GM12878 (cell line): ENCODE measurements around the gene MAF. TPM values are rescaled to one million over a fixed set of nuclear protein-coding genes. Genes with fewer than 3 reads are reported as not detected.

Experiments used
- ATAC-seq: fragments of 200-7000 bp; cut with Tn5 transposase; 3 replicates; pipeline ENCODE4 v1.9.1; 2020; ENCODE audit warnings: mild to moderate bottlenecking, moderate library complexity
- BruUV-seq: library from RNA; stranded (reverse); fragments of 400-500 nt; replicated peaks from 2 replicates; lab custom pipeline; 2021; lab: Mats Ljungman, UMichigan
- CTCF ChIA-PET: fragments of 300-600 bp; sonication (Branson Sonifier 250); formaldehyde crosslinking; extraction: SDS; loops from one replicate; lab custom pipeline; 2021; ENCODE audit warnings: inconsistent platforms; lab: Yijun Ruan, JAX
- POLR2A ChIA-PET: fragments of 350-600 bp; formaldehyde crosslinking; extraction: SDS; loops from one replicate; lab custom pipeline; 2021; ENCODE audit warnings: inconsistent platforms; lab: Charles Lee
- RAD21 ChIA-PET: fragments of 300-600 bp; sonication (Branson Sonifier 250); formaldehyde crosslinking; loops from one replicate; lab custom pipeline; 2023; ENCODE audit warnings: antibody characterized with exemption; ENCODE audit not compliant: unreplicated experiment; lab: Charles Lee
- SMC1A ChIA-PET: fragments of 300-600 bp; sonication (Branson Sonifier 250); formaldehyde crosslinking; loops from one replicate; lab custom pipeline; 2023; ENCODE audit not compliant: unreplicated experiment, uncharacterized antibody; lab: Charles Lee
- DNase-seq: peaks from one replicate; pipeline ENCODE4 v3.0.0-alpha.2; 2011; ENCODE audit warnings: low read depth, low spot score
- FAIRE-seq: peaks from 3 replicates; lab custom pipeline; 2011; peaks lifted over from hg19 to GRCh38; lab: Jason Lieb, UNC
- H2AFZ ChIP-seq: 2 replicates; pipeline ENCODE4 v1.6.0; 2011; ENCODE audit warnings: low read depth, low read length, control low read depth; ENCODE audit not compliant: control insufficient read depth
- H3K27ac ChIP-seq: 2 replicates; pipeline ENCODE4 v1.5.1; 2011; ENCODE audit warnings: control low read depth; ENCODE audit not compliant: control insufficient read depth, insufficient read depth
- H3K27me3 ChIP-seq, 2 experiments: replicated peaks in 1 of 2; 2 replicates each; pipeline versions ENCODE4 v1.6.0 to v1.6.1; 2011; ENCODE audit warnings: low read length in 1 of 2; ENCODE audit not compliant: control insufficient read depth in 2 of 2, insufficient read depth in 2 of 2
- H3K36me3 ChIP-seq, 2 experiments: 2 replicates each; pipeline ENCODE4 v1.5.1; 2011; ENCODE audit warnings: low read length in 1 of 2; ENCODE audit not compliant: control insufficient read depth in 2 of 2, insufficient read depth in 2 of 2
- H3K4me1 ChIP-seq: 2 replicates; pipeline ENCODE4 v1.6.1; 2011; ENCODE audit warnings: mild to moderate bottlenecking, low read length, moderate library complexity, mixed read lengths; ENCODE audit not compliant: control insufficient read depth, insufficient read depth
- H3K4me2 ChIP-seq: 2 replicates; pipeline ENCODE4 v1.6.0; 2011; ENCODE audit warnings: control low read depth; ENCODE audit not compliant: control insufficient read depth, insufficient read depth
- H3K4me3 ChIP-seq: fragments of 200-600 bp; sonication (generic); 2 replicates; pipeline ENCODE4 v1.5.1; 2016
- H3K79me2 ChIP-seq: 2 replicates; pipeline ENCODE4 v1.6.0; 2011; ENCODE audit warnings: low read length; ENCODE audit not compliant: control insufficient read depth, insufficient read depth
- H3K9ac ChIP-seq: 2 replicates; pipeline ENCODE4 v1.8.0; 2011; ENCODE audit warnings: low read length, control low read depth, mixed read lengths; ENCODE audit not compliant: control insufficient read depth, insufficient read depth
- H3K9me3 ChIP-seq: replicated peaks from 3 replicates; pipeline ENCODE4 v1.5.1; 2011; ENCODE audit warnings: mild to moderate bottlenecking, low read length; ENCODE audit not compliant: control insufficient read depth, insufficient read depth
- H4K20me1 ChIP-seq: 2 replicates; pipeline ENCODE4 v1.6.0; 2011; ENCODE audit not compliant: control insufficient read depth, insufficient read depth
- EED ChIP-seq: sonication (generic); IDR thresholded peaks from 2 replicates; pipeline ENCODE4 v1.6.1; 2016; ENCODE audit warnings: antibody characterized with exemption, low read depth
- MTA2 ChIP-seq: fragments of 450-650 bp; IDR thresholded peaks from 2 replicates; pipeline ENCODE4 v1.6.1; 2016; ENCODE audit warnings: low read depth, mild to moderate bottlenecking, moderate library complexity
- WGBS: methylation state at CpG from one replicate; pipeline ENCODE4 v1.1.6; 2016; ENCODE audit warnings: low lambda C conversion rate; ENCODE audit not compliant: insufficient replicate concordance, insufficient coverage; ENCODE audit errors: missing lambda C conversion rate; 5-methylcytosine and 5-hydroxymethylcytosine counted together
- in situ Hi-C: fragments of 300-500 bp; cut with MboI; formaldehyde crosslinking; loops from 9 replicates; pipeline ENCODE4 v1.14.3; 2018; ENCODE audit warnings: mixed read lengths
- intact Hi-C: fragments of 100-400 bp; cut with micrococcal nuclease; formaldehyde crosslinking; loops from one replicate; pipeline ENCODE4 v1.14.2; 2022; ENCODE audit not compliant: unreplicated experiment
- polyA plus RNA-seq, 11 experiments: library from polyadenylated mRNA; depleted of rRNA in 4 of 11; unstranded in 6 of 11; stranded (reverse) in 5 of 11; fragments of >200 nt; fragmentation: Nextera tagmentation in 4 of 11; fragmentation: Illumina TruSeq in 1 of 11; extraction: Ambion mirVana in 4 of 11; extraction: Trizol in 1 of 11; gene quantifications; 1 replicate in 1 of 11; 2 replicates in 10 of 11; pipeline versions ENCODE4 v1.2.1 to v1.2.3, GENCODE V29; 2011 to 2016; ENCODE audit warnings: inconsistent platforms in 2 of 11, missing spikeins in 2 of 11, low read depth in 1 of 11
- total RNA-seq, 4 experiments: library from RNA; depleted of rRNA in 3 of 4; stranded (reverse); fragments of >200 nt in 3 of 4; fragmentation: Illumina TruSeq in 1 of 4; extraction: Trizol in 1 of 4; gene quantifications; 2 replicates each; pipeline versions ENCODE4 v1.2.1 to v1.2.3, GENCODE V29; 2013 to 2021
- TF ChIP-seq, protein P1 (sequence below): fragments of 450-650 bp; IDR thresholded peaks from 2 replicates; pipeline ENCODE4 v1.6.1; 2017; ENCODE audit warnings: mild to moderate bottlenecking
- TF ChIP-seq, protein P2 (sequence below): IDR thresholded peaks from 2 replicates; pipeline ENCODE4 v1.6.1; 2011; ENCODE audit warnings: borderline replicate concordance, low read depth, mild to moderate bottlenecking, moderate library complexity, mixed read lengths, low read length; ENCODE audit not compliant: insufficient read depth; ENCODE audit errors: extremely low read length

Gene MAF
- total and polyA plus RNA-seq, 10 of the 15 experiments (the other 5 are each of a cell fraction or from before 2014, with no cell fraction given) = 0.03 to 0.13 TPM; not detected in 8

DNA sequence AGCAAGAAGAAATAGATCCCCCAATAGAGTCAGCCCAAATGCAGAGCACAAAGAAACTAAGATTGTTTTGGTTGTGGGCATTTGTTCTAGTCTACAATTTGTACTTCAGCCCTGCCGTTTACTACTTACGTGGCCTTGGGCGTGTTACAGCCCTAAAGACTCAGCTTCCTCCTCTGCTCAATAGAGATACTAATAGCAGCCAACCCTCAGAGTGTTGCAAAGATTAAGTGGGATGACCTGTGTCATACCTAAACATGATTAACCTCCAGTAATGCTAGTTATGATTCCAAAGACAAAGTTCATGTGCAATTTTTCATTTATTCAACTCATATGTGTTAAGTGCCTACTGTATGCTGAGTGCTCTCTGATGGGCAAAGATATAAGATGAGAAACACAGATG lies 43.1 kb downstream of the MAF start:
- TF ChIP-seq EED (no peak), MTA2 (no peak)
- TF ChIP-seq, protein P1, sequence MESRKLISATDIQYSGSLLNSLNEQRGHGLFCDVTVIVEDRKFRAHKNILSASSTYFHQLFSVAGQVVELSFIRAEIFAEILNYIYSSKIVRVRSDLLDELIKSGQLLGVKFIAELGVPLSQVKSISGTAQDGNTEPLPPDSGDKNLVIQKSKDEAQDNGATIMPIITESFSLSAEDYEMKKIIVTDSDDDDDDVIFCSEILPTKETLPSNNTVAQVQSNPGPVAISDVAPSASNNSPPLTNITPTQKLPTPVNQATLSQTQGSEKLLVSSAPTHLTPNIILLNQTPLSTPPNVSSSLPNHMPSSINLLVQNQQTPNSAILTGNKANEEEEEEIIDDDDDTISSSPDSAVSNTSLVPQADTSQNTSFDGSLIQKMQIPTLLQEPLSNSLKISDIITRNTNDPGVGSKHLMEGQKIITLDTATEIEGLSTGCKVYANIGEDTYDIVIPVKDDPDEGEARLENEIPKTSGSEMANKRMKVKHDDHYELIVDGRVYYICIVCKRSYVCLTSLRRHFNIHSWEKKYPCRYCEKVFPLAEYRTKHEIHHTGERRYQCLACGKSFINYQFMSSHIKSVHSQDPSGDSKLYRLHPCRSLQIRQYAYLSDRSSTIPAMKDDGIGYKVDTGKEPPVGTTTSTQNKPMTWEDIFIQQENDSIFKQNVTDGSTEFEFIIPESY = no peak
- TF ChIP-seq, protein P2, sequence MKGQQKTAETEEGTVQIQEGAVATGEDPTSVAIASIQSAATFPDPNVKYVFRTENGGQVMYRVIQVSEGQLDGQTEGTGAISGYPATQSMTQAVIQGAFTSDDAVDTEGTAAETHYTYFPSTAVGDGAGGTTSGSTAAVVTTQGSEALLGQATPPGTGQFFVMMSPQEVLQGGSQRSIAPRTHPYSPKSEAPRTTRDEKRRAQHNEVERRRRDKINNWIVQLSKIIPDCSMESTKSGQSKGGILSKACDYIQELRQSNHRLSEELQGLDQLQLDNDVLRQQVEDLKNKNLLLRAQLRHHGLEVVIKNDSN = no peak
- TF ChIP-seq, all 136 proteins: peak for 0
- RAD21 ChIA-PET = no interaction called here
- Histone ChIP-seq H2AFZ (no peak overlapping the region), H3K4me3 (no peak overlapping the region), H3K36me3 (no peaks in the 10 kb centered on the region), H3K4me1 (no peaks in the 10 kb centered on the region), H3K79me2 (no peaks in the 10 kb centered on the region), H3K27me3 (no peaks in the 10 kb centered on the region), H4K20me1 (no peaks in the 10 kb centered on the region), H3K9me3 (no peaks in the 10 kb centered on the region), H3K4me2 (no peak overlapping the region), H3K9ac (no peak overlapping the region), H3K27ac (no peak overlapping the region)
- ATAC-seq = no peak
- SMC1A ChIA-PET = interaction anchor here (0.8 kb wide), 1 partner anchor 13 kb away, joined by 4 read pairs; no protein-coding TSS in a partner anchor
- no peak for DNase-seq
- BruUV-seq = no TSS peak
- CTCF ChIA-PET = interaction anchor here (1.0 to 1.3 kb wide), 3 partner anchors 9 to 730 kb away, joined by 3 to 5 read pairs (median 4); no protein-coding TSS in a partner anchor
- FAIRE-seq = no peak
- WGBS = 29% methylated on average over 3 of the region's 3 CpGs
- in situ Hi-C loops (no loop called here), intact Hi-C loops (no loop called here)
- POLR2A ChIA-PET = no interaction called here
